ENCODE data around the gene MKNK2. TPM values are rescaled to one million over a fixed set of nuclear protein-coding genes. Genes with fewer than 3 reads are reported as not detected.
"Not testable (repeated sequence)": the region's sequence is repeated elsewhere in the genome, so short reads cannot be mapped to it uniquely, and the experiment has no call there.

MKNK2 gene
- total RNA-seq, 1 experiment from 2014 or later = 38.6 TPM

DNA sequence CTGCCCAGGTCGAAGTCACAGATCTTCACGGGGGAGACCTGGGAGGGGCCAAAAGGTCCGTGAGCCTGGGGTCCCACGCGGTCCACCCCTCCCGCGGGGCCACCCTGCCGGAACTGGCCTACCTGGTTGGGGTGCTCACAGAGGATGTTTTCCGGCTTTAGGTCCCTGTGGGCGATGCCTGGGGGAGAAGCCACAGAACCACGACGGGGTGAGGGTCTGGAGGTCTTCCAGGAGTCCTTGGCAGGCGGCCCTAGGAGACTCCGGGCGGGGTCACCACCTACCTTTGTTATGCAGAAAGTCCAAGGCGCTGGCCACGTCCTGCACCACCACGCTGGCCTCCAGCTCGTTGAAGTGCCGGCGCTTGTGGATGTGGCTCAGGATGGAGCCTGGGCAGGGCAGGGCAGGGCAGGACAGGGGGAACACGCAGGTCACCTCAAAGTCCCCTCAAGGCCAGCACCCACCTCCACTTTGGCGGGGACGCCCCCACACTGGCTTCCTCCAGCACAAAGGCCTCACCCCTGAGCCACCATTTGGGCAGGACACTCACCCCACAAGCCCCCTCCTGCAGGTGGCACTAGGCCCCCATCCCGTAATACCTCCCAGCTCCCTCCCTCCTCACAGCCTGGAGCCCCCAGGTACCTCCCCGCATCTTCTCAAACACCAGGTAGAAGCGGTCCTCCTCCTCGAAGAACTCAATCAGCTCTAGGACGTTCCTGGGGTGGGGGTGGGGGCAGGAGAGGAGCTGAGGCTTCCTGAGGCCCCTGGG, 8.4 kb downstream of the MKNK2 start:
- Histone ChIP-seq H3K27me3 (no peaks in the 10 kb centered on the region), H3K4me3 (no peak overlapping the region), H3K9me3 (no peaks in the 10 kb centered on the region), H3K36me3 (no peaks in the 10 kb centered on the region; the same call in 1 of the 2 replicates)
- no peak for DNase-seq

DNA sequence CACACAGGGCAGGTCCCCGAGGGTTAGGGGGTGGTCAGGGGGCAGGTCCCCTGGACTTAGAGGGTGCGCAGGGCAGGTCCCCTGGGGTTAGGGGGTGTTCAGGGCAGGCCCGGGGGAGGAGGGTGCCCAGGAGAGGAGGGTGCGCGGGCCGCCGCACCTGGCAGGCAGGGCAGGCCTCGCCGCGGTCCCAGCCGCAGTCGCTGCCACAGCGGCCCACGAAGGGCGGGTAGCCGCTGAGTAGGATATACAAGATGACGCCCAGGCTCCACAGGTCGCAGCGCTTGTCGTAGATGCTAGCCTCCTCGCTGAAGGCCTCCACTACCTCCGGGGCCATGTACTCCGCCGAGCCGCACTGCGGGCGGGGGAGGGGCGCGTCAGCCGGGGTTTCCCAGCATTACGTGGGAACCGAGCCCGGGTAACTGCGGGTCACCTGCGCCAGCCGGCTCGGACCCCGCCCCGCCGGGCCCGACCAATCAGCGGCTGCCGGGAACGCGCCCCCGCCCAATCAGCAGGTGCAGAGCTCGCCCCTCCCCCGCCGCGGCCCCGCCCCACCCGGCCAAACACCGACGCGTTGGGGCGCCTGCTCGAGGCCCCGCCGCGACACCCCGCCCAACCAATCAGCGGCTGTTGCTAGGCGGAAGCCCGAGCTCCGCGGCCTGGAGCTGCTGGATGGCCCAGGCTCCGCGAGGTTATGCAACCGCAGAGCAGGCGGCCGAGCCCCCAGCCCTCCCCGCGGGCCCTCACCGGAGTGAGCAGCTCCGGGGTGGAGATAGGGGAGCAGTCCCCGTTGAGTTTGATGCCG, 9.2 kb downstream of the MKNK2 start:
- H3K9me3 ChIP-seq = no peaks in the 10 kb centered on the region
- H3K36me3 ChIP-seq = no peaks in the 10 kb centered on the region; the same call in 1 of the 2 replicates
- no peak for DNase-seq
- no peak overlapping the region for H3K4me3 ChIP-seq
- H3K27me3 ChIP-seq = no peaks in the 10 kb centered on the region

DNA sequence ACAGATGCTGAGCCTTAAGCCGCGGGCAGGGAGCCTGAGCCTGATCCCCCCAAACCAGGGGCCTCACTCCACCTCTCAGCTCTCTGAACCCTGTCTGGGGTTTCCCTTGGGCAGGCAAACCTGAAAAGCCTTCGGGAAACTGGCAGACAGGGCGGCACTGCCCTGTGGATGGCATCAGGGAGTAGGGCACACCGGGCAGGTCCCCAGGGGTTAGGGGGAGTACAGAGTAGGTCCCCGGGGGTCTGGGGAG, 9.7 kb downstream of the MKNK2 start:
- DNase-seq = no peak
- no peaks in the 10 kb centered on the region for H3K27me3 ChIP-seq
- H3K4me3 ChIP-seq = no peak overlapping the region
- no peaks in the 10 kb centered on the region for H3K9me3 ChIP-seq
- H3K36me3 ChIP-seq = no peaks in the 10 kb centered on the region; the same call in 1 of the 2 replicates

DNA sequence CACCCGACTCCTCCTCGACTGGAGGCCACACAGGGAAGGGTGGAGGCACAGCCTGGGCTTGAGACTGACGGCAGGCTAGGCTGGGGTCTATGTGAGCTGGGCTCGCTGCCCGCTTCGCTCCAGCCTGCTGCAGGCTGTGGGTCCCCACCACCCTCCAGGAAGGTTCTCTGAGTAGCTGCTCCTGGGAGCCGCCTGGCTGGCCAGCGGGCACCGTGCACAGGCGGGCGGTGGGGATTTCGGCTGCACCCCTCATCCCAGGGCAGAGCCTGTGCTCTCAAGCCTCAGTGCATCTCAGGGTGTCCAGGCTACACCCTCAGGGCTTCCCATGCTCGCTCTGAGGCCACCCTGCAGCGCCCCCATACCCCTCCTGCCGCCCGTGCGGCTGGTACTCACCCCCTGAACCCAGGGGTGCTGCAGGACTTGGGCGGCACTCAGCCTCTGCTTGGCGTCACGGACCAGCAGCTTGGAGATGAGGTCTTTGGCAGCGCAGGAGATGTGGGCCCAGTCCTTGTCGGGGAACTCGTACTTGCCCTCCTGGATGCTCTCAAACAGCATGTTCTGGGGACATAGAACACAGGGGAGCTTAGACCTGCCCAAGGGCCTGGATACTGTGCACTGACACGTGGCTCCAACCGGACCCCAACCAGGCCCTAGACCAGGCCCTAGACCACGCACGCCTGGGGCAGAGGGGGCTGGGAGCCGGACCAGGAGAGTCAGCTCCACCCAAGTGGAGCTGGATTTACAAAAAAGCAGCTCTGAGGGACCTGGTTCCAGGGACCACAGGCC, 10.2 kb downstream of the MKNK2 start:
- H3K4me3 ChIP-seq = no peak overlapping the region
- no peaks in the 10 kb centered on the region; the same call in 1 of the 2 replicates for H3K36me3 ChIP-seq
- no peaks in the 10 kb centered on the region for H3K9me3 ChIP-seq
- no peak for DNase-seq
- no peaks in the 10 kb centered on the region for H3K27me3 ChIP-seq

DNA sequence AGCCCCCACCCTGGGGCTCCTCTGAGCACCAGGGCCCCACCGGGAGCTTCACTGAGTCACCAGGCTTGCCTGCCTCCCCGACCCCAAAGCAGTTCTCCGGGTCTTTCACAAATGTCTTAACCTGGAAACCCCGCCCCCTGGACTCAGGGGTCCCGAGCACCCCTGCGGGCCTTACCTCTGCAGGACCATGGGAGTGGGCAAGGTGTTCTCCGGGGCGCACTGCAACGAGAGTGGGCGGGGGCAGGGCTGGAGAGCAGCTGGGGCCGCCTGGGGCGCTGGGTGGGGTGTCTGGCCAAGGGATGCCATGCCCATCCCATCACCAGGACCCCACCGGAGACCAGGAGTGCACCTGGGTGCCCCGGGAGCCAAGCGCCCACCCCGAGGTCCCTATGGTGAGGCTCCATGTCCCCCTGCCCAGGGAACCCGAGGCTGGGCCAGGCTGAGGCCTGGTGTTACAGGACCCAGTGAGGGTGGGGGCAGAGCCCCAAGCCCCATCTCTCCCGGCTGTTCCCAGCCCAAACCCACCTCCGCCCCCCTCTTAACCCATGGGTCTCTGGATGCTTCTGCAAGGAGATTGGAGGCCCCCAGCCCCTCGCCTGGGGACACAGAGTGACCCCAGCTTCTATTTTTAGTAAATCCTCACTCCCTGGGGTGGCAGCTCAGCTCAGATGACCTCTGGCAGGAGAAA, 10.9 kb downstream of the MKNK2 start:
- Histone ChIP-seq H3K9me3 (no peaks in the 10 kb centered on the region), H3K27me3 (no peaks in the 10 kb centered on the region), H3K36me3 (no peaks in the 10 kb centered on the region; the same call in 1 of the 2 replicates), H3K4me3 (no peak overlapping the region)
- no peak for DNase-seq

DNA sequence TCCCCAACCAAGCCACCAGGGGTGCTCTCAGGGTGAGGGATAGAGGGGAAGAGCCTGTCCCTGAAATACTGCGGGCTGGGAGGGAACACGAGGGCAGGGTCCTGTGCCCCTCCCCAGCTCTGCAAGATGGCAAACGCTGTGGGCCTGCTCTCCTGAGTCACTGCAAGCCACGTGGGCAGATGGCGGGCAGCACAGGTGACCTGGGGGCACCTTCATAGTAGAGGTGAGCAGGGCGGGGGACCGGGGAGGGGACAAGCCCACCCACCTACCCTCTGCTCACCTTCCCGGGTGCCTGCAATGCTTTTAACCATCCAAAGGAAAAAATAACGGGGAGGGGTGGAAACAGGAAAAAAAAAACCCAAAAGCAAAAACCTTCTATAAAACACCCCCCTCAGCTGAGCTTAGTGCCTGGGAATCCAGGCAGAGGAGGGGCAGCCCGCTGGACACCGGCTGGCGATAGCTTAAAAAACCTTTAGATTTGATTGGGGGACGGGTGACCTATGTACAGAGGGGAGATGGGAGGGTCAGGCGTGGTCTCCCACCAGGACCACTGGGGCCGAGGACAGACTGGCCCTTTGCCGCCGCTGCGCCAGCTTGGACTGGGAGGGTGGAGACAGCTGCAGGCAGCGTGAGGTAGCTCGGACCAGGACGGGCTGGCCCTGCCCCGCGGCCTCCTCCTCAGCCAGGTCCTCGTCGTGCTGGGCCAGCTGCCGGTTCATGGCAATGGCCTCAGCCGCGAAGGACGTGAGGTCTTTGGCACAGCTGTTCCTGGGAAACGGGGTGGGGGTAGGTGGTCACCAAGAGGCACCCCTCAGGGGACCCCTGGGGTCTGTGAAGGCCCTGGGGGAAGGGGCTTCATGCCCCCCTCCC, 11.7 kb downstream of the MKNK2 start:
- Histone ChIP-seq H3K27me3 (no peaks in the 10 kb centered on the region), H3K36me3 (no peaks in the 10 kb centered on the region; the same call in 1 of the 2 replicates), H3K9me3 (no peaks in the 10 kb centered on the region), H3K4me3 (no peak overlapping the region)
- no peak for DNase-seq

DNA sequence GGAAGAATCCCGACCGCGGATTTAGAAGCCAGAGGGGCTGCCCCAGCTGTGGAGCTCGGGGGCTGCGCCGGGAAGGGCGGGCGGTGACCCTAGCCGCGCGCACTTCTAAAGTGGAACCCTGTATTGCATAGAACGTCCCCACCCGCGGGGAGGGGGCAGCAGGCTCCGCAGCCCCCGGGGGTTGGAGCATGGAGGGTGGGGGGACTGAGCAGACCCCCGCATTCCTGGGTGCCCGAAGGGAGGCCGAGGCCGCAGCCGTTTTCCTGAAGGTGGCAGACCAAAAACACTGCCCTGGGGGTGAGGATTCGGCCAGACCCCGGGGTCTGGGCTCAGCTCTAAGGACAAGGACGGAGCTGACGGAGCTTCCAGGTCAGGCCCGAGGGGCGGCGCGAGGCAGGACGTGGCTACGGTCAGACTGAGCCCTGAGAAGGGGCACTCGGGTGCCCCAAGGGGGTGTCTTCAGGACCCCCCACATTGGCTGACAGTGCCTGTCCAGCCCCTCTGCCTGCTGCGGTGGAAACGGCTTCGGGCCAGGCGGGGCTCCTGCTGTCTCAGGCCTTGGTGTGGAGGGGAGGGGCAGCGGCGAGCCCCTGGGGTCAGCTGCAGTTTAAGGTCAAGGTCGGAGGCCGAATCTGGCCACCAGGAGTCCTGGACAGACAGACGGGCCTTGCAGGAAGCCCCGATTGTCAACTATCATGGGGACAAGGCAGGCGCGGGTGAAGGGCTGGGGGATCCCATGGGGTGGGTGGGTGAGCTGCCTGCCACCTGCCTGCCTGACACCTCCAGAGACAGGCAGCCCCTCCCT, 12.6 kb downstream of the MKNK2 start:
- Histone ChIP-seq H3K36me3 (no peaks in the 10 kb centered on the region; the same call in 1 of the 2 replicates), H3K4me3 (no peak overlapping the region), H3K27me3 (no peaks in the 10 kb centered on the region), H3K9me3 (no peaks in the 10 kb centered on the region)
- no peak for DNase-seq

DNA sequence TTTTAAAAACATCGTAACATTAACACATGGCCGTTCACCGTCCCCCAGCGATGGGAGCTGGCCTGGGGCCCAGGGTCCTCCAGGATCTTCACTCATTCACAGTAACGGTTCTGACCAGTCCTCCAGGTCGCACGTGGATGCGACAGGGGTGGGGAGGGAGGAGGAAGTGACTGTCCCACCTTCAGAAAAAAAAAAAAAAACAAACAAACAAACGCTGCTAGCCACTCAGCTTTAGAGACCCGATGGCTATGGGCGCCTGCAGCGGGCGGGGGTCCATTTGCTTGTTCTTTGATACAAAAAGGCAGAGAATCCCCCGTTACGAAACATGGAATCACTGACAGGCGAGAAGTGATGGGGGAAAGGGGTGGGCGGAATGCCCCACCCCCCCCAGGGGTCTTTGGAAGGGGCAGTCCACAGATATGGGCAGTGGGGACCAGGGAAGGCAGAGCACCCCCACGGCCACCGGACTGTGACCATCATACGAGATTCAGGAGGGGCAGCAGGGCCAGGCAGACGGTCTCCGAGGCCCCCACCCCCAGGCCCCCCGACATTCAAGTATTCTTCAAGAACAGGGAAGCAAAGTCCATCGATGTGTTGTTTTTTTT, 13.3 kb downstream of the MKNK2 start:
- Histone ChIP-seq H3K27me3 (no peaks in the 10 kb centered on the region), H3K9me3 (no peaks in the 10 kb centered on the region), H3K36me3 (no peaks in the 10 kb centered on the region; the same call in 1 of the 2 replicates), H3K4me3 (no peak overlapping the region)
- DNase-seq = no peak

DNA sequence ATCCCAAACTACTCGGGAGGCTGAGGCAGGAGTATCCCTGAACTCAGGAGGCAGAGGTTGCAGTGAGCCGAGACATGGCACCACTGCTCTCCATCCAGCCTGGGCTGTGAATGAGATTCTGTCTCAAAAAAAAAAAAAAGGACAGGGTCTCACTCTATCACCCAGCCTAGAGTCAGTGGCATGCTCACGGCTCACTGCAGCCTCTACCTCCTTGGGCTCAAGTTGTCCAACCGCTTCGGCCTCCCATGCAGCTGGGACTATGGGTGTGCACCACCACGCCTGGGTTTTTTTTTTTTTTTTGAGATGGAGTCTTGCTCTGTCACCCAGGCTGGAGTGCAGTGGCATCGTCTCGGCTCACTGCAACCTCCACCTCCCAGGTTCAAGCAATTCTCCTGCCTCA, 14.6 kb downstream of the MKNK2 start:
- no peak overlapping the region for H3K4me3 ChIP-seq
- no peaks in the 10 kb centered on the region for H3K27me3 ChIP-seq
- H3K36me3 ChIP-seq = no peaks in the 10 kb centered on the region
- no peak for DNase-seq
- H3K9me3 ChIP-seq = no peaks in the 10 kb centered on the region

DNA sequence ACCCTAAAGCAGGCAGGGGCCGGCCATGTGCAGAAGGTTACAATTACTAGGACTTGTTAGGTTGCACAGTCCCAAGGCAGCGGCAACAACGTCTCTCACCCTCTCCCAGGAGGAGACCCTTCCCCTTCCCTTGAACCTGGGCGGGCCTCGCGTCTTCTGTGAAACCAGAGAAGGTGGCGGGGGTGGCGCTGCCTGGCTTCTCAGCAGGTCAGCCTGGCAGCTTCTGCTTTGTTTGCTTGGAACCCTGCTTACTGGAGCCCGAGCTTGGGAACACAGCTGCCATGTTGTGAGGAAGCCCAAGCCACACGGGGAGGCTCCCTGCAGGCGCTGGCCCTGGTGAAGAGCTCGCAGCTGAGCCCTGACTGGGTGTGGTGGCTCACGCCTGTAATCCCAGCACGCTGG, 15.5 kb downstream of the MKNK2 start:
- Histone ChIP-seq H3K4me3 (no peak overlapping the region), H3K9me3 (no peaks in the 10 kb centered on the region), H3K27me3 (no peaks in the 10 kb centered on the region), H3K36me3 (no peaks in the 10 kb centered on the region)
- no peak for DNase-seq

DNA sequence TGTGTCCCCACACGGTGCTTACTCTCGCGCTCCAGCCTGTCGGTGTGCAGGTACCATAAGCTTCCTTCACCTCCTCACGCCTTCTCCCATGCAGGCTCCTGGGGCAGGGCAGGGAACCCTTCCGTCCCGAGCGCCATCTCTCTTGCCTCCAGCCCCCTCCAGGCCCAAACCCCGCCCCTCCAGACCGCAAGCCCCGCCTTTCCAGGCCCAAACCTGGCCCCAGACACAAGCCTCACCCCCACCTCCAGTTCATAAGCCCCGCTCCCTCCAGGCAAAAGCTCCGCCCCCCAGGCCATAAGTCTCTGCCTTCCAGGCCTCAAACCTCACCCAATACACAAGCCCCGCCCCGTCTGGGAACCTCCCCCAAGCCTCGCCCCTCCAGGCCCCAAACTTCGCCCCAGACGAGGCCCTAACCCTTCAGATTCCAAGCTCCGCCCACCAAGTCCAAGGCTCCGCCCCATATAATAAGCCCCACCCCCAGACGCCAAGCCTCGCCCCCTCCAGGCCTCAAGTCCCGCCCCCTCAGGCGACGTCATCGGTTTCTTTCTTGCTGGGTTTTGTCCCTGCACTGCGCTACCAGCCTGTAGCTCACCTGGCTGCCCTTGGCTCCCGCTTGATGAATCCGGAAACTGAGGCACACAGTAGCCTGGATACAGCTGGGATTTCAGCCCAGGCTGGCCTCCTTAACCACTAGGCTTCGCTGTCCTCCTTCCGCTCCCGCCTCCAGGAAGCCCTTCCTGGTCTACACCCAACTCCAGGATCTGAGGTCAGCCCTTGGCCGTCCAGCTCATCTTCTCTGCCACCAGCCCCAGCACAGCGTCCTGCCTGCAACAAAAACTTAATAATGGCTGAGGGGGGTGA, 16.1 kb downstream of the MKNK2 start:
- Histone ChIP-seq H3K36me3 (no peaks in the 10 kb centered on the region), H3K9me3 (no peaks in the 10 kb centered on the region), H3K27me3 (no peaks in the 10 kb centered on the region), H3K4me3 (no peak overlapping the region)
- DNase-seq = no peak

DNA sequence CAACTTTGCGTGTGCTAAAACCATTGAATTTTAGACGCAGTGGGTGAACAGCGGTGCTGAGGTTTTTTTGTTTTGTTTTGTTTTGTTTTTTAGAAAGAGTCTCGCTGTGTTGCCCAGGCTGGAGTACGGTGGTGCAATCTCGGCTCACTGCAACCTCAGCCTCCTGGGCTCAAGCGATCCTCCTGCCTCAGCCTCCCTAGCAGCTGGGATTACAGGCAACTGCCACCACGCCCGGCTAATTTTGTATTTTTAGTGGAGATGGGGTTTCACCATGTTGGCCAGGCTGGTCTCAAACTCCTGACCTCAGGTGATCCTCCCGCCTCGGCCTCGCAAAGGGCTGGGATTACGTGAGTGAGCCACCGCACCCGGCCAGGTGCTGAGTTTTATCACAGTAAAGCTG, 16.8 kb downstream of the MKNK2 start:
- not testable (repeated sequence) for H3K4me3 ChIP-seq, H3K27me3 ChIP-seq, DNase-seq, H3K36me3 ChIP-seq, H3K9me3 ChIP-seq

DNA sequence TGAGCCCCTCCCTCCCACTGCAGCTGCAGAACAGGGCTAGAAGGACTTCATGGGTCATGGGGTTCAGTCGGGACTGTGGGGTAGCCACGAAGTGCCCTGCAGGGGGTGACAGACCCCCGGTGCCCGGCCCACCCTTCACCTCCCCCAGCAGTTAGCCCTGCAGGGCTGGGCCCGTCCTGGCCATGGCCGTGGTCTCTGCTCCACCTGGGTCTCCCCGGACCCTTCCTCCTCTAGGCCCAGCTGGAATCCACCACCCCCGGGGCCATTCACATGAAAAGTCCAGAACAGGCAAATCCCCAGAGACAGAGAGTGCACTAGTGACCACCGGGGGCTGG, 17.3 kb downstream of the MKNK2 start:
- Histone ChIP-seq H3K9me3 (no peaks in the 10 kb centered on the region), H3K4me3 (no peak overlapping the region), H3K36me3 (no peaks in the 10 kb centered on the region), H3K27me3 (no peaks in the 10 kb centered on the region)
- DNase-seq = no peak

DNA sequence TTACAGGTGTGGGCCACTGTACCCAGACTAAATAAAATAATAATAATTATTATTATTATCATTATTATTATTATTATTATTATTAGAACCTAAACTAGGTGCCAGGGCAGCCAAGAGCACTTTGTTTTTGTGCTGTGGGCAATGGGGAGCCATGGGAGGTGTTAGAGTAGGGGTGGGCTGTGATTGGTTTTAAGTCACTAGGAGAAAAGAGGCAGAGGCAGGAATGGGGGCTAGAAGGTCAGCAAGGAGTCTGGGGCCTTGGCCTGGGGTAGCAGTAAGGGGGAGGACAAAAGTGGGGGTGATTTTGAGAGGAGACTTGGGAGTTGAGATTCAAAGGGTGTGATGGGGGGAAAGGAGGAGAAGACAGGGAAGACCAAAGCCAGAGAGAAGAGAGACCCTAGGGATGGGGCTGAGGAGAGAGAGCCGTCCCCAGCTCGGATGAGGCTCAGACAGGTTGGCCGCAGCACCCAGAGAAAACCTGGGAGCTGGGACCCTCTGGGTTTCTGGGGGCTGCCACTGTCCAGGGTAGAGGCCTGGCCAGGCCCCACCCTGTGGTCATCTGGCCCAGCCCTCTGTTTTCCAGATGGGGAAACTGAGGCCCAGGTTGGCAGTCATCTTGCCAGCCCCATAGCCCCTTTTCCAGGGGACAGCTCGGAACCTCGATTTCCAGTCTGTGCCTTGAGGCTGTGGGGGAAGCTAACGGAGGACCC, 17.8 kb downstream of the MKNK2 start:
- no peaks in the 10 kb centered on the region for H3K36me3 ChIP-seq
- no peaks in the 10 kb centered on the region for H3K9me3 ChIP-seq
- H3K4me3 ChIP-seq = no peak overlapping the region
- no peaks in the 10 kb centered on the region for H3K27me3 ChIP-seq
- DNase-seq = no peak

Measured in MG63 (cell line).